ENCODE measurements around the gene PTPRQ.
A peak's percentile ranks its signal among the peaks of the same experiment; 100 is the strongest.
"Not testable (repeated sequence)": the region's sequence is repeated elsewhere in the genome, so short reads cannot be mapped to it uniquely, and the experiment has no call there.

The PTPRQ gene

GRCh38 chr12:80470403-80470802 lies 26.4 kb downstream of the PTPRQ start:
- TF ChIP-seq CTCF (IDR thresholded peaks at IDR 0.05; ENCODE audit: low read depth, low read length, missing control alignments): no peak
- DNase-seq (ENCODE audit: low read depth): no peak

GRCh38 chr12:80472236-80472635 lies 28.2 kb downstream of the PTPRQ start:
- TF ChIP-seq CTCF (IDR thresholded peaks at IDR 0.05; ENCODE audit: low read depth, low read length, missing control alignments): no peak
- H3K4me3 ChIP-seq (ENCODE audit: low read depth, low read length): no peak overlapping the region
- no peak for DNase-seq (ENCODE audit: low read depth)

More at GRCh38 chr12:80470403-80470802, 26.4 kb downstream of the PTPRQ start:
- H3K4me3 ChIP-seq (ENCODE audit: low read depth, low read length): no peak overlapping the region

DNA sequence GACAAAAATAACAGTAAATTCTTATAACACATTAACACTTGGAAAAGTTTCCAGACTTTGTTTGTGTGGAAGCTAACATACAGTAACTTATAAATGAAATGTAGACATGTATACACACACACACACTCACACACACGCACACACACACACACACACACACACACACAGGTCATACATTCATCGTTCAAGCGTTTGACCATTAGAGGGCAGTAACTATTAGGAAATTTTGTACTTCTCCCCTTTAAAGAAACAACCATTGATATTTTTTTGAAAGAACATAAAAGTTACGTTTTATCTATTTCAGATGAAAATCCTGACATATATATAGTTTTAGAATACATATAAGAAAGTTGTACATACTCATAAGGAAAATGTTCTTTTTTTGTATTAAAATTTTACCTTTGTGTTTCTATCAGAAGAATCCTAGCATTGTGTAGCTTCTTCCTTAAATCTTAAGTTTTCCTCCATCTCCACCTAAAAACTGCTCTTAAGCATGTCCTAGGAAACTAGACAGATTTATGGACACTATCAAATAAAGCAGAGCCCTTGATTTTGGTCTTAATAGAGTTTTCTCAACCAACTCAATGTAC lies 29.0 kb downstream of the PTPRQ start:
- peak; percentile 50 for TF ChIP-seq CTCF (IDR thresholded peaks at IDR 0.05; ENCODE audit: low read depth, low read length, missing control alignments)
- H3K4me3 ChIP-seq (ENCODE audit: low read depth, low read length): no peak overlapping the region
- peak; percentile 38 for DNase-seq (ENCODE audit: low read depth)

DNA sequence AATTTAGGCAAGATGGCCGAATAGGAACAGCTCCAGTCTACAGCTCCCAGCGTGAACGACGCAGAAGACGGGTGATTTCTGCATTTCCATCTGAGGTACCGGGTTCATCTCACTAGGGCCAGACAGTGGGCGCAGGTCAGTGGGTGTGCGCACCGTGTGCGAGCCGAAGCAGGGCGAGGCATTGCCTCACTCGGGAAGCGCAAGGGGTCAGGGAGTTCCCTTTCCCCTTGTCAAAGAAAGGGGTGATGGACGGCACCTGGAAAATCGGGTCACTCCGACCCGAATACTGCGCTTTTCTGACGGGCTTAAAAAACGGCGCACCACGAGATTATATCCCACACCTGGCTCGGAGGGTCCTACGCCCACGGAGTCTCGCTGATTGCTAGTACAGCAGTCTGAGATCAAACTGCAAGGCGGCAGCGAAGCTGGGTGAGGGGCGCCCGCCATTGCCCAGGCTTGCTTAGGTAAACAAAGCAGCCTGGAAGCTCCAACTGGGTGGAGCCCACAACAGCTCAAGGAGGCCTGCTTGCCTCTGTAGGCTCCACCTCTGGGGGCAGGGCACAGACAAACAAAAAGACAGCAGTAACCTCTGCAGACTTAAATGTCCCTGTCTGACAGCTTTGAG lies 33.6 kb downstream of the PTPRQ start:
- H3K4me3 ChIP-seq (ENCODE audit: low read depth, low read length): not testable (repeated sequence)

DNA sequence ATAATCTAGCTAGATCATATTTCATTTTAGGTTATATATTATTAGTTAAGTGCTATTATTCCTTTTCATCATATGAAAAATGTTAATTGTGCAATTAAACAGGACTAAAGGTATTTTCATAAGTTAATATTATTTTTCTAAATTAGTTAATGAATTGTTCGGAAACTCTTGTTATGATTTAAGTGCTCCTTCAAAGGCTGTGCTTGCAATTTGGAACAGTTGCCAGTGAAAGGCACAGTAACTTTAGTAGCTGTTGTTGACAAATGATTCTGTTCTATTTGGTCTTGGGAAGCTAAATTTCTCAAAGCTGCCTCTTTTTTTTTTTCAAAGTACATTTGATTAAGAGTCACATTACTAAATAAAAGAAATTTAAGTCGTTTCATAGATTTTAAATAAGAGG lies 40.7 kb downstream of the PTPRQ start:
- H3K4me3 ChIP-seq (ENCODE audit: low read depth, low read length): no peak overlapping the region
- DNase-seq (ENCODE audit: low read depth): no peak
- no peak for TF ChIP-seq CTCF (IDR thresholded peaks at IDR 0.05; ENCODE audit: low read depth, low read length, missing control alignments)

More for the DNA sequence above, 33.6 kb downstream of the PTPRQ start:
- DNase-seq (ENCODE audit: low read depth): not testable (repeated sequence)

DNA sequence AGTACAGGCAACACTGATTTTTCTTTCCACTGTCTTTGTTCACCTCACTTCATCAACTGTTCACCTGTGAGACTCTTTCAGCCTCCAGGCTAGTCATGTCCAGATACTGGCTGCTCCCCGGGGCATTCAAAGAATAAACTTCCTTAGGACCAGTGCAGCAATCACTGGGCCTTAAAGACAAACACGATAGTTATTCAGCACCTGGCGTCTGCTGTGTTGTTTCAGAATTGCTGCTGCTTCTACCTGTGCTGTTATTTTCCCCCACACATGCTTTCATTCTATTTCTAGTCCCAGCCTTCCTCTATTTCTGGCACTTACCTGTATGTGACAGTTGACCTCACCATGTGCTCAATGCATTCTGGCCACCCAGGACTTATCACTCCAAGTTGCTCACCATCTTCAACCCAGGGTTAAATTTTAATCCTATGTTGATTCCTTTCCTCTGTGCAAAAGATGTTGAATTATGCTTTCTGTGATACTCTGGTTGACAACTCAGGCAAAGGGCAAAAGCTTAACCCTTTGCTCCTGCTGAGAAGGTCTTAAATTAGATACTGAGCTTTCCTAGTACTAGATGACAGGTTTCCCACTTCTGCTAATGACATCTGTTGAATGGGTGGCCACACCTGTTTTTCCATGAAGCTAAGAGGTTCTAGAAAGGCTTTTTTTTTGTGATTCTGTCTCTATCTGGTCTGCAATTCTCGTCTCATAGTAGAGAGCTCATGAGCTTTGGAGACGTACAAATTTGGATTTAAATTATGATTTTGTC lies 41.4 kb downstream of the PTPRQ start:
- DNase-seq (ENCODE audit: low read depth): peak; percentile 33
- H3K4me3 ChIP-seq (ENCODE audit: low read depth, low read length): no peak overlapping the region; the same call in 1 of the 2 replicates
- no peak for TF ChIP-seq CTCF (IDR thresholded peaks at IDR 0.05; ENCODE audit: low read depth, low read length, missing control alignments)

GRCh38 chr12:80490329-80490728 lies 46.3 kb downstream of the PTPRQ start:
- DNase-seq (ENCODE audit: low read depth): no peak
- no peak for TF ChIP-seq CTCF (IDR thresholded peaks at IDR 0.05; ENCODE audit: low read depth, low read length, missing control alignments)
- no peak overlapping the region for H3K4me3 ChIP-seq (ENCODE audit: low read depth, low read length)
